ENCODE data around the gene ITGA11.

ITGA11 gene

GRCh38 chr15:68478853-68479252, 46.9 kb upstream of the ITGA11 start:
- H3K4me3 ChIP-seq (replicated peaks; ENCODE audit: low read depth, low read length): no peak overlapping the region
- TF ChIP-seq CTCF (IDR thresholded peaks at IDR 0.05; ENCODE audit: insufficient read depth, low read length, poor library complexity, severe bottlenecking): no peak

GRCh38 chr15:68475449-68475848, 43.5 kb upstream of the ITGA11 start:
- H3K27me3 ChIP-seq (replicated peaks; ENCODE audit: control insufficient read depth, insufficient read depth, low read length): peaks cover 2% of the 10 kb centered on the region; the same call in 1 of the 2 replicates
- TF ChIP-seq CTCF (IDR thresholded peaks at IDR 0.05; ENCODE audit: insufficient read depth, low read length, poor library complexity, severe bottlenecking): no peak
- H3K36me3 ChIP-seq (ENCODE audit: control insufficient read depth, insufficient read depth, low read length): no peaks in the 10 kb centered on the region
- no peak for DNase-seq (ENCODE audit: extremely low read depth, insufficient read length)
- no peak overlapping the region for H3K4me3 ChIP-seq (replicated peaks; ENCODE audit: low read depth, low read length)

More at GRCh38 chr15:68478853-68479252, 46.9 kb upstream of the ITGA11 start:
- H3K27me3 ChIP-seq (replicated peaks; ENCODE audit: control insufficient read depth, insufficient read depth, low read length): peaks cover 2% of the 10 kb centered on the region; the same call in 1 of the 2 replicates
- no peaks in the 10 kb centered on the region for H3K36me3 ChIP-seq (ENCODE audit: control insufficient read depth, insufficient read depth, low read length)
- DNase-seq (ENCODE audit: extremely low read depth, insufficient read length): no peak

- H3K36me3 ChIP-seq (ENCODE audit: control insufficient read depth, insufficient read depth, low read length): no peaks in the 10 kb centered on the region
- TF ChIP-seq CTCF (IDR thresholded peaks at IDR 0.05; ENCODE audit: insufficient read depth, low read length, poor library complexity, severe bottlenecking): no peak
- no peak for DNase-seq (ENCODE audit: extremely low read depth, insufficient read length)
- no peak overlapping the region for H3K4me3 ChIP-seq (replicated peaks; ENCODE audit: low read depth, low read length)
- H3K27me3 ChIP-seq (replicated peaks; ENCODE audit: control insufficient read depth, insufficient read depth, low read length): no peaks in the 10 kb centered on the region
Observed at GRCh38 chr15:68471541-68471940, 39.6 kb upstream of the ITGA11 start.

- Histone ChIP-seq H3K27me3 (replicated peaks; ENCODE audit: control insufficient read depth, insufficient read depth, low read length) (no peaks in the 10 kb centered on the region), H3K4me3 (replicated peaks; ENCODE audit: low read depth, low read length) (no peak overlapping the region), H3K36me3 (ENCODE audit: control insufficient read depth, insufficient read depth, low read length) (no peaks in the 10 kb centered on the region)
- no peak for TF ChIP-seq CTCF (IDR thresholded peaks at IDR 0.05; ENCODE audit: insufficient read depth, low read length, poor library complexity, severe bottlenecking)
- no peak for DNase-seq (ENCODE audit: extremely low read depth, insufficient read length)
Observed at GRCh38 chr15:68470976-68471375, 39.0 kb upstream of the ITGA11 start.

GRCh38 chr15:68470049-68470742, 38.2 kb upstream of the ITGA11 start:
- no peak overlapping the region for H3K4me3 ChIP-seq (replicated peaks; ENCODE audit: low read depth, low read length)
- H3K36me3 ChIP-seq (ENCODE audit: control insufficient read depth, insufficient read depth, low read length): no peaks in the 10 kb centered on the region
- TF ChIP-seq CTCF (IDR thresholded peaks at IDR 0.05; ENCODE audit: insufficient read depth, low read length, poor library complexity, severe bottlenecking): no peak
- no peaks in the 10 kb centered on the region for H3K27me3 ChIP-seq (replicated peaks; ENCODE audit: control insufficient read depth, insufficient read depth, low read length)
- no peak for DNase-seq (ENCODE audit: extremely low read depth, insufficient read length)

All from GM06990 (cell line).